B cell (primary cell): ENCODE data around the gene ACSF2. TPM values are rescaled to one million over a fixed set of nuclear protein-coding genes. Genes with fewer than 3 reads are reported as not detected.

Experiments
- ATAC-seq: fragments of 200-7000 bp; cut with Tn5 transposase; one replicate; pipeline ENCODE4 v1.10.0; 2021; ENCODE audit warnings: low read depth, mild to moderate bottlenecking, moderate number of reproducible peaks, moderate library complexity
- CTCF ChIA-PET: fragments of 350-600 bp; sonication (Branson Sonifier 250); formaldehyde crosslinking; loops from one replicate; lab custom pipeline; 2021; ENCODE audit warnings: antibody characterized with exemption, inconsistent platforms; lab: Charles Lee
- POLR2A ChIA-PET: fragments of 350-600 bp; sonication (Branson Sonifier 250); formaldehyde crosslinking; loops from one replicate; lab custom pipeline; 2021; ENCODE audit warnings: antibody characterized with exemption; lab: Charles Lee
- DNase-seq: peaks from one replicate; pipeline ENCODE4 v3.0.0; 2013
- H2AFZ ChIP-seq: 2 replicates; pipeline ENCODE4 v1.6.1; 2012; ENCODE audit warnings: mild to moderate bottlenecking, low read depth, low read length; ENCODE audit not compliant: insufficient read depth, poor library complexity, severe bottlenecking
- H3K27ac ChIP-seq, 2 donors: 1 replicate in 1 of 2; 2 replicates in 1 of 2; pipeline ENCODE4 v1.5.1; 2012 to 2013; ENCODE audit warnings: low read length in 2 of 2, mild to moderate bottlenecking in 2 of 2, moderate library complexity in 1 of 2
- H3K27me3 ChIP-seq, 4 experiments: fragments of 200-600 bp in 1 of 4; sonication (generic) in 1 of 4; replicated peaks in 1 of 4; 1 replicate in 2 of 4; 2 replicates in 2 of 4; pipeline versions ENCODE4 v1.6.1 to v1.7.0; 2013 to 2016; ENCODE audit warnings: low read length in 3 of 4, mild to moderate bottlenecking in 2 of 4, mixed read lengths in 1 of 4, moderate library complexity in 1 of 4; ENCODE audit not compliant: insufficient read depth in 4 of 4, control insufficient read depth in 3 of 4; ENCODE audit errors: control extremely low read depth in 1 of 4
- H3K36me3 ChIP-seq, 2 experiments: replicated peaks in 1 of 2; 1 replicate in 1 of 2; 2 replicates in 1 of 2; pipeline versions ENCODE4 v1.6.1 to v1.7.1; 2013; ENCODE audit warnings: low read length in 1 of 2; ENCODE audit not compliant: insufficient read depth in 2 of 2, control insufficient read depth in 1 of 2; ENCODE audit errors: control extremely low read depth in 1 of 2, extremely low read depth in 1 of 2
- H3K4me1 ChIP-seq, 2 donors: fragments of 200-600 bp in 1 of 2; sonication (generic) in 1 of 2; 1 replicate in 1 of 2; 2 replicates in 1 of 2; pipeline versions ENCODE4 v1.5.1 to v1.6.1; 2013 to 2017; ENCODE audit warnings: low read length in 2 of 2; ENCODE audit not compliant: control insufficient read depth in 2 of 2, insufficient read depth in 2 of 2
- H3K4me2 ChIP-seq: replicated peaks from 2 replicates; pipeline ENCODE3; 2012; ENCODE audit warnings: mild to moderate bottlenecking, low read depth, low read length; ENCODE audit not compliant: poor library complexity, severe bottlenecking
- H3K4me3 ChIP-seq, 5 experiments: fragments of 200-600 bp in 1 of 5; sonication (generic) in 1 of 5; 1 replicate in 3 of 5; 2 replicates in 2 of 5; pipeline versions ENCODE4 v1.5.1 to v1.7.0; 2011 to 2016; ENCODE audit warnings: low read length in 4 of 5, mild to moderate bottlenecking in 4 of 5, low read depth in 2 of 5, control low read depth in 1 of 5, moderate library complexity in 1 of 5; ENCODE audit not compliant: insufficient read depth in 1 of 5; ENCODE audit errors: control extremely low read depth in 1 of 5, extremely low read depth in 1 of 5
- H3K79me2 ChIP-seq: fragments of 200-600 bp; sonication (generic); one replicate; pipeline ENCODE4 v1.6.0; 2016; ENCODE audit warnings: low read length; ENCODE audit not compliant: control insufficient read depth, insufficient read depth
- H3K9ac ChIP-seq: fragments of 200-600 bp; sonication (generic); 2 replicates; pipeline ENCODE4 v1.6.1; 2017; ENCODE audit warnings: mild to moderate bottlenecking, low read length, moderate library complexity
- H3K9me3 ChIP-seq, 3 donors: one replicate each; pipeline versions ENCODE4 v1.6.1 to v1.7.1; 2013; ENCODE audit warnings: low read length in 2 of 3; ENCODE audit not compliant: control insufficient read depth in 2 of 3, insufficient read depth in 1 of 3; ENCODE audit errors: control extremely low read depth in 1 of 3
- H4K20me1 ChIP-seq: 2 replicates; pipeline ENCODE4 v1.6.0; 2012; ENCODE audit warnings: mild to moderate bottlenecking, low read length; ENCODE audit not compliant: insufficient read depth, control insufficient read depth, poor library complexity, severe bottlenecking
- H3K27ac Mint-ChIP-seq: one replicate; pipeline ENCODE4 v1.8.0; 2021; ENCODE audit warnings: mixed read lengths
- H3K27me3 Mint-ChIP-seq: one replicate; pipeline ENCODE4 v1.8.0; 2021; ENCODE audit warnings: mixed read lengths
- H3K4me1 Mint-ChIP-seq: one replicate; pipeline ENCODE4 v1.8.0; 2021; ENCODE audit warnings: mixed read lengths
- H3K4me3 Mint-ChIP-seq: one replicate; pipeline ENCODE4 v1.8.0; 2021; ENCODE audit warnings: mixed read lengths
- H3K9me3 Mint-ChIP-seq: one replicate; pipeline ENCODE4 v1.8.0; 2022; ENCODE audit warnings: mixed read lengths; ENCODE audit not compliant: insufficient read depth
- CTCF ChIP-seq: fragments of 200-600 bp; IDR thresholded peaks from one replicate; pipeline ENCODE4 v1.8.0; 2022; ENCODE audit warnings: antibody characterized with exemption, mild to moderate bottlenecking
- EZH2 ChIP-seq: IDR thresholded peaks from 2 replicates; pipeline ENCODE4 v1.6.1; 2012; ENCODE audit warnings: borderline replicate concordance, low read depth, mild to moderate bottlenecking, moderate library complexity, low read length; ENCODE audit not compliant: insufficient read depth, poor library complexity, severe bottlenecking
- WGBS: methylation state at CpG from one replicate; pipeline ENCODE4 v1.1.5; 2013; ENCODE audit warnings: missing lambda C conversion rate; ENCODE audit not compliant: insufficient coverage; 5-methylcytosine and 5-hydroxymethylcytosine counted together
- intact Hi-C: fragments of 100-400 bp; cut with micrococcal nuclease; formaldehyde crosslinking; loops from one replicate; pipeline ENCODE4 v1.10.0; 2022
- polyA plus RNA-seq: library from polyadenylated mRNA; depleted of rRNA; stranded (reverse); fragments of >200 nt; gene quantifications from 2 replicates; pipeline ENCODE4 v1.2.3, GENCODE V29; 2012
- total RNA-seq, 2 donors: library from RNA; stranded (reverse); fragments of 120-200 nt in 1 of 2; gene quantifications; 1 replicate in 1 of 2; 2 replicates in 1 of 2; pipeline versions ENCODE4 v1.2.3 to v1.2.4, GENCODE V29; 2013 to 2022

The ACSF2 gene
- total and polyA plus RNA-seq, 2 donors (not counting 1 experiment from before 2014, with no cell fraction given) = 59.6 to 66.1 TPM

- POLR2A ChIA-PET = no interaction called here
- Histone ChIP-seq H2AFZ (no peak overlapping the region), H3K36me3 (peaks cover 32 to 69% of the 10 kb centered on the region in 2 experiments), H3K4me1 (no peaks in the 10 kb centered on the region), H3K27ac (no peak overlapping the region), H3K4me2 (no peak overlapping the region), H3K27me3 (no peaks in the 10 kb centered on the region), H3K9me3 (no peaks in the 10 kb centered on the region), H3K79me2 (no peaks in the 10 kb centered on the region), H3K4me3 (no peak overlapping the region), H3K9ac (no peak overlapping the region), H4K20me1 (peaks cover 3% of the 10 kb centered on the region)
- H3K27me3 Mint-ChIP-seq = no peaks in the 10 kb centered on the region
- CTCF ChIA-PET = no interaction called here
- H3K27ac Mint-ChIP-seq = no peak overlapping the region
- no peaks in the 10 kb centered on the region for H3K9me3 Mint-ChIP-seq
- WGBS = 96% methylated on average over 12 of the region's 12 CpGs
- no peak overlapping the region for H3K4me3 Mint-ChIP-seq
- intact Hi-C loops = no loop called here
- no peaks in the 10 kb centered on the region for H3K4me1 Mint-ChIP-seq
- DNase-seq (no peak), ATAC-seq (no peak)
- TF ChIP-seq CTCF = no peak
- no peak for TF ChIP-seq EZH2
Measured at GRCh38 chr17:50382931-50383330, 43.1 kb upstream of the ACSF2 start.

- TF ChIP-seq CTCF (no peak), EZH2 (no peak)
- ChIA-PET POLR2A (no interaction called here), CTCF (interaction anchor here (1.4 to 1.5 kb wide), 2 partner anchors 11 to 24 kb away, joined by 4 to 5 read pairs; partner anchors contain the start of gene LRRC59)
- ATAC-seq = no peak
- peaks cover 43 to 93% of the 10 kb centered on the region in 2 experiments for H3K36me3 ChIP-seq
- Mint-ChIP-seq H3K9me3 (no peaks in the 10 kb centered on the region), H3K27ac (no peak overlapping the region), H3K4me1 (peaks cover 9% of the 10 kb centered on the region), H3K4me3 (no peak overlapping the region), H3K27me3 (no peaks in the 10 kb centered on the region)
- WGBS = 75% methylated on average over 1 of the region's 3 CpGs
- peaks cover 4 to 5% of the 10 kb centered on the region in 2 donors for H3K4me1 ChIP-seq
- no peak overlapping the region for H3K4me2 ChIP-seq
- no peaks in the 10 kb centered on the region for H3K9me3 ChIP-seq
- H4K20me1 ChIP-seq = peaks cover 17% of the 10 kb centered on the region
- H3K4me3 ChIP-seq = no peak overlapping the region
- H3K79me2 ChIP-seq = no peaks in the 10 kb centered on the region
- H2AFZ ChIP-seq = no peak overlapping the region
- no peaks in the 10 kb centered on the region for H3K27me3 ChIP-seq
- intact Hi-C loops = no loop called here
- no peak for DNase-seq
- H3K27ac ChIP-seq = no peak overlapping the region
- no peak overlapping the region for H3K9ac ChIP-seq
Measured at GRCh38 chr17:50386510-50386909, 39.5 kb upstream of the ACSF2 start.
